HG03196 (cell line): ENCODE data around the gene IL1B.
"Not testable (repeated sequence)": the region's sequence is repeated elsewhere in the genome, so short reads cannot be mapped to it uniquely, and the experiment has no call there.

Source experiments
- ATAC-seq: cut with Tn5 transposase; IDR thresholded peaks from one replicate; pipeline ENCODE4 v1.9.1; 2021; ENCODE audit not compliant: unreplicated experiment

The IL1B gene

DNA sequence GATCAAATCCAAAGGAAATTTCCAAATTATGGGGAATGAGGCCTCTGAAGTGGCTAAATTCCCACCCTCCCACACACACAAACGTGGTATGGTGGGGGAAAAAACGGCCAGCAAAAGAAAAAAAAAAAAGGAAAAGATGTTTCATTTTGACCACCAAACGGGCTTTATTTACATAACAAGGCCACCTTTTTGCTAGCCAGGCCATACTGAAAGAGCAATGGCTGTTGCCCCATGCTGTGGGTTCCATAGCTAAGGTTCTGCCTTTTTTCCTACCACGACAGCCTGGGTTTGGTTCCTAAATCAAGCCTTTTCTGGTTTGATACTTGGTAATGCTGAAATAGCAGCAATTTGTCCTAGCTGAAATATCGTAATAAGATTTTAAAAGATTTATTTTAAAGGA lies 14.0 kb upstream of the IL1B start:
- ATAC-seq: no peak

DNA sequence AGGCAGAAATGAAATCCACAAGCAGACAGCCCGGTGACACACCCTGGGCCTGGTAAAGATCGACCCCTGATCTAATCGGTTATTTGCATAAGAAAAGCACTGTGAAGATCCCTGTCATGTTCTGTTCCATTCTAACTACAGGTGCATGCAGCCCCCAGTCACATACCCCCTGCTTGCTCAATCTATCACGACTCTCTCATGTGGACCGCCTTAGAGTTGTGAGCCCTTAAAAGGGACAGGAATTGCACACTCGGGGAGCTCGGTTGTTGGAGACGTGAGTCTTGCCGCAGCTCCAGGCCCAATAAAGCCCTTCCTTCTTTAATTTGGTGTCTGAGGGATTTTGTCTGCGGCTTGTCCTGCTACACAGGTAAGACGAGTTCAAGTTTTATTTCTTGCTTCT lies 13.4 kb upstream of the IL1B start:
- ATAC-seq: no peak

GRCh38 chr2:112848833-112849232 lies 12.3 kb upstream of the IL1B start:
- no peak for ATAC-seq

DNA sequence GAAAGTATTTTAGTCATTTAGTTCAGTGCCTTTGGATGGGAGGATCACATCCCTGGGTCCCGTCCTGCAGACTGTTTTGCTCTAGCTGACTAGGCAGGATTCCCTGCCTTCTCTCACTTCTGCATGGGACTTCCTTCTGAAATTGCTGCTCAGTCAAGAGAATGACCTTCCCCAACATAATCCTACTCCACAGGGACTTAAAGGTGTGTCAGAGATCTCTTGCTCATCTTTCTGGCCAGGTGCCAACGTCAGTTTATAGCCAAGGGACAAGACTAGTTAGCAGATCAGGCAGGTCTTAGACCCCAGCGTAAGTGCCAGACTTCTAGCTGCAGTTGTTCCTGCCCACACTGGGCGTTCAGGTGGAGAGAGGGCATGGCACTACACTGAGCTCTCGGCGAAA lies 9.5 kb upstream of the IL1B start:
- ATAC-seq: no peak

GRCh38 chr2:112843836-112844235 lies 7.3 kb upstream of the IL1B start:
- no peak for ATAC-seq

- no peak for ATAC-seq
These were observed 6.7 kb upstream of the IL1B start for GRCh38 chr2:112843288-112843687.

DNA sequence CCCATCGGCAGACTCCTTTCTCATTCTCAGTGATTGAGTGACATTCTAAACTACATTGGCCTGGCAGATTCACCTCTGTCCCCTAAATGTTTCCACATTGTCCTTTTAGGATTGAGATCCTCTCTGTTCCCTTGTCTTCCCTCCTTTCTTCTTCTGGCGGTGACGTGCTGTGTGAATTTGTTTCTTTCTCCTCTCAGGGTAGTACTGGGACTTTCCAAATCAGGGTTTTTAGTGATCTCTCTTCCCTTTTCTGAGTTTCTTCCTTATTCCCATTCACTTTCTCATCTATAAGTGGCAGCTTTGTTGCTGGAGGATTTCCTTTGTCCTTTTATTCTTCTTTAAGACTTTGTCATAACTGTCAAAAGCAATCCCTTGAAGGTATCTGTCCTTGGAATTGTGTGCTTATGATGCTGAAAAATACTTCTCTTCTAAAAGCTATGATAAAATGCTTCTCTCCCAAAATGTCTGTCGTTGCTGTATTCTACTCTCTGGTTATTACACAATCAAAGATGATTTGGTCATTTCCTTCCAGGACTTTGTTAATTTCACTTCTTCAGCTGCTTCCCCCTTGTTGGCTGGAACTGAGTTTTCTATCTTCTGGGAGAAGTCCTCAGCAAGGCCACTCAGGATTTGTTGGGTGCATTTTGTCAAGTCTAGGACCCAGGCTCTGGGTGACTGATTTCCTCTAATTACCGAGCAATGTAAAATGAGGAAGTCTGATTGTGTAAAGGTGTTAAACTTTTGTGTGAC lies 4.9 kb upstream of the IL1B start:
- ATAC-seq: no peak

DNA sequence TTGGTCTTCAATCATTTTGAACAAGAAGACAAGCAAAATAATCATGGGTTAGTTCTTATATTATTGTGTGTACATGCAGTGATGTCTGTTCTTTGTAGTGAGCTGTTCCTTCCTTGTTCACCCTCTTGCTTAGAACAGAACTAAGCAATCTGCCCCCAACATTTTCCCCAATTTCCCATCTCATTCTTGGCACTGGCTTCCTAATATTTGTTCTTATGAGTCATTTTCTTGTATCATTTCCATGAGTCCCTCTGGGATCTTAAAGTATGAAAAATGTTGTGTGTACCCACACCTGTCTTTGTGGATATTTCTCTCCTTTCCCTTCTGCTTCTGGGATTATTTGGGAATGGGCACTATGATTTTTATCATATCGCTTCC lies 3.5 kb upstream of the IL1B start:
- ATAC-seq: no peak

GRCh38 chr2:112839407-112840067 lies 3.0 kb upstream of the IL1B start:
- ATAC-seq: no peak

DNA sequence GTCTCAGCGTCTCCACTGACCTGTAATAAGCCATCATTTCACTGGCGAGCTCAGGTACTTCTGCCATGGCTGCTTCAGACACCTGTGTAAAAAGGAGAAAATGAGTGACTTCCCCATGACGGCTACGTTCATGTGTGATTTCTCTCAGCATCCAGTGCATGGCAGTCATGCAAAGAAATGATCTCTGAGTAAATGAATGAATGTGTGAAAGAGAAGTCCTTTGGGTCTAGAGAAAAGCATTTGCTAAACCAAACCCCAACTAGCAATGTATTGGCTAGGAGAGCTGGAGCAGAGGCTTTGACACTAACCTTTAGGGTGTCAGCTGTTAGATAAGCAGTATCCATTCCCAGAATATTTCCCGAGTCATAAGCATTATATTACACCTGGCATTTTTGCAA lies 417 bp downstream of the IL1B start:
- no peak for ATAC-seq

DNA sequence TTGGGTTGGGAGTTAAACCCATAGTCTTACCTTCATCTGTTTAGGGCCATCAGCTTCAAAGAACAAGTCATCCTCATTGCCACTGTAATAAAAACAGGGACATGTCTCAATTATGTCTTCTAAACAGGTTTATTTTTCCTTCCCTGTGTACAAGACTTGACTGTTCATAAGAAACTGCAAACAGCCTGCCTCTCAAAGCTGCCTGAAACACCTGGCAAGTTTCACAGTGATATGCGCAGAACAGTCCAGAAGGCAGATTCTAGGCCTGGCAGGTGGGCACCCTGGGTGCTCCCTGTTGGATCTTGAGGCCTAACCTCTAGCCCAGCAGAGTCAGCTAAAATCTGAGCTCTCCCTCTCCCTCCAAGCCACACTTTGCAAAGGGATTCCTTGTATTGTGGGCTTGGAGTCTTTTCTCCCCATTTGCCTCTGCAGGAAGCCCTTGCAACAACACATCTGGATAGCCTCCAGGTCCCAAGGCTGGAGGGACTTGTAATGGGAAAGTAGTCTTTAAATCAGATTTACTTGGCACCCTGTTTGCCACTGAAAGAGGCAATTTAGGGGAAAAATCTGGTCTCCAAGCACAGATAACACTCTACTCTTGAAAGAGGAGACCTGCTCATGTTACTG lies 930 bp downstream of the IL1B start:
- no peak for ATAC-seq

- ATAC-seq: no peak
These were observed 1.5 kb downstream of the IL1B start for GRCh38 chr2:112835061-112835501.

GRCh38 chr2:112834396-112835037 lies 2.1 kb downstream of the IL1B start:
- no peak for ATAC-seq

- no peak for ATAC-seq
These were observed 2.6 kb downstream of the IL1B start for GRCh38 chr2:112833976-112834375.

DNA sequence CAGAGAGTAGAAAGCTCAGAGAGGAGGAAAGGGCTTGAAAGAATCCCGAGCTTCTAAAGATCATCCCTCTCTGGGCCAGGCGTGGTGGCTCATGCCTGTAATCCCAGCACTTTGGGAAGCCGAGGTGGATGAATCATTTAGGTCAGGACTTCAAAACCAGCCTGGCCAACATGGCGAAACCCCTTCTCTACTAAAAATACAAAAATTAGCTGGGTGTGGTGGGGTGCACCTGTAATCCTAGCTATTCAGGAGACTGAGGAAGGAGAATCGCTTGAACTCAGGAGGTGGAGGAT lies 3.0 kb downstream of the IL1B start:
- ATAC-seq: not testable (repeated sequence)

- no peak for ATAC-seq
These were observed 3.5 kb downstream of the IL1B start for GRCh38 chr2:112832841-112833638.

GRCh38 chr2:112831946-112832840 lies 4.4 kb downstream of the IL1B start:
- ATAC-seq: no peak

- no peak for ATAC-seq
These were observed 5.1 kb downstream of the IL1B start for GRCh38 chr2:112831513-112831845.

GRCh38 chr2:112830682-112831512 lies 5.7 kb downstream of the IL1B start:
- ATAC-seq: no peak
